H9 (cell line): ENCODE results near the gene STARD4. TPM values are rescaled to one million over a fixed set of nuclear protein-coding genes. Genes with fewer than 3 reads are reported as not detected.

Experiments
- DNase-seq: peaks from one replicate; pipeline ENCODE4 v3.0.0-alpha.2; 2017
- H2AFZ ChIP-seq: one replicate; pipeline ENCODE4 v1.6.1; 2013; ENCODE audit warnings: mild to moderate bottlenecking, low read length, control low read depth, moderate library complexity
- H2AK5ac ChIP-seq: 2 replicates; pipeline ENCODE4 v1.6.1; 2013; ENCODE audit warnings: low read length, control low read depth, mixed read lengths; ENCODE audit not compliant: insufficient read length
- H2BK120ac ChIP-seq: one replicate; pipeline ENCODE4 v1.6.1; 2013; ENCODE audit warnings: low read depth, mild to moderate bottlenecking, low read length, control low read depth, inconsistent platforms; ENCODE audit not compliant: poor library complexity, severe bottlenecking
- H2BK12ac ChIP-seq: 2 replicates; pipeline ENCODE4 v1.6.1; 2013; ENCODE audit warnings: low read length, control low read depth, mixed read lengths, low read depth; ENCODE audit not compliant: insufficient read length
- H2BK15ac ChIP-seq: 2 replicates; pipeline ENCODE4 v1.6.1; 2013; ENCODE audit warnings: low read depth, low read length, control low read depth
- H2BK20ac ChIP-seq: one replicate; pipeline ENCODE4 v1.6.1; 2013; ENCODE audit warnings: low read depth, mild to moderate bottlenecking, low read length, control low read depth, inconsistent platforms; ENCODE audit not compliant: poor library complexity, severe bottlenecking
- H2BK5ac ChIP-seq: 2 replicates; pipeline ENCODE4 v1.6.1; 2013; ENCODE audit warnings: low read length, control low read depth, mixed read lengths; ENCODE audit not compliant: insufficient read length
- H3K14ac ChIP-seq: 2 replicates; pipeline ENCODE4 v1.6.1; 2013; ENCODE audit warnings: low read length, control low read depth; ENCODE audit not compliant: insufficient read depth
- H3K18ac ChIP-seq: 2 replicates; pipeline ENCODE4 v1.6.1; 2013; ENCODE audit warnings: low read depth, mild to moderate bottlenecking, mixed read lengths, low read length, control low read depth; ENCODE audit not compliant: insufficient read length
- H3K23ac ChIP-seq: 2 replicates; pipeline ENCODE4 v1.6.1; 2013; ENCODE audit warnings: low read length, control low read depth, mixed read lengths, low read depth; ENCODE audit not compliant: insufficient read length
- H3K23me2 ChIP-seq: 2 replicates; pipeline ENCODE4 v1.6.1; 2013; ENCODE audit warnings: low read depth, mild to moderate bottlenecking, mixed read lengths, low read length, control low read depth; ENCODE audit not compliant: insufficient read length, poor library complexity, severe bottlenecking
- H3K27ac ChIP-seq: 2 replicates; pipeline ENCODE4 v1.5.1; 2013; ENCODE audit warnings: low read length, control low read depth, mixed read lengths, low read depth; ENCODE audit not compliant: insufficient read length
- H3K27me3 ChIP-seq: 2 replicates; pipeline ENCODE4 v1.6.1; 2013; ENCODE audit warnings: low read length, control low read depth, inconsistent platforms; ENCODE audit not compliant: insufficient read depth
- H3K4ac ChIP-seq: 2 replicates; pipeline ENCODE4 v1.6.1; 2013; ENCODE audit warnings: low read depth, mild to moderate bottlenecking, control low read depth, inconsistent platforms, low read length, moderate library complexity
- H3K4me1 ChIP-seq: 2 replicates; pipeline ENCODE4 v1.6.1; 2013; ENCODE audit warnings: low read length, control low read depth, inconsistent platforms; ENCODE audit not compliant: insufficient read depth
- H3K4me2 ChIP-seq: 2 replicates; pipeline ENCODE4 v1.6.1; 2013; ENCODE audit warnings: low read length, control low read depth, mixed read lengths; ENCODE audit not compliant: insufficient read length, insufficient read depth
- H3K56ac ChIP-seq: 2 replicates; pipeline ENCODE4 v1.6.1; 2013; ENCODE audit warnings: low read depth, mild to moderate bottlenecking, mixed read lengths, low read length, control low read depth; ENCODE audit not compliant: insufficient read length
- H3K79me1 ChIP-seq: 2 replicates; pipeline ENCODE4 v1.6.1; 2013; ENCODE audit warnings: low read depth, mild to moderate bottlenecking, moderate library complexity, low read length, control low read depth, inconsistent platforms; ENCODE audit not compliant: insufficient read depth, poor library complexity, severe bottlenecking
- H3K79me2 ChIP-seq: 2 replicates; pipeline ENCODE4 v1.6.1; 2013; ENCODE audit warnings: low read length, control low read depth, inconsistent platforms; ENCODE audit not compliant: insufficient read depth
- H3K9ac ChIP-seq: 2 replicates; pipeline ENCODE4 v1.6.1; 2013; ENCODE audit warnings: low read length, control low read depth, mixed read lengths; ENCODE audit not compliant: insufficient read length; ENCODE audit errors: extremely low read depth
- H3K9me3 ChIP-seq: one replicate; pipeline ENCODE4 v1.6.1; 2013; ENCODE audit warnings: low read depth, low read length, inconsistent platforms; ENCODE audit not compliant: control insufficient read depth
- H3T11ph ChIP-seq: one replicate; pipeline ENCODE4 v1.6.1; 2013; ENCODE audit warnings: mild to moderate bottlenecking, low read length, control low read depth, inconsistent platforms
- H4K20me1 ChIP-seq: one replicate; pipeline ENCODE4 v1.6.1; 2013; ENCODE audit not compliant: control insufficient read depth, insufficient read length, insufficient read depth
- H4K5ac ChIP-seq: 2 replicates; pipeline ENCODE4 v1.6.1; 2013; ENCODE audit warnings: low read depth, mild to moderate bottlenecking, mixed read lengths, low read length, control low read depth; ENCODE audit not compliant: insufficient read length
- H4K8ac ChIP-seq: replicated peaks from 2 replicates; pipeline ENCODE4 v1.6.1; 2013; ENCODE audit warnings: low read length, control low read depth, mixed read lengths, low read depth; ENCODE audit not compliant: insufficient read length
- H4K91ac ChIP-seq: 2 replicates; pipeline ENCODE4 v1.6.1; 2013; ENCODE audit warnings: low read depth, mild to moderate bottlenecking, moderate library complexity, mixed read lengths, low read length, control low read depth; ENCODE audit not compliant: insufficient read length
- H3K27ac Mint-ChIP-seq, 3 experiments: 2 replicates in 2 of 3; 3 replicates in 1 of 3; pipeline ENCODE4 v1.8.0; 2020 to 2021; ENCODE audit warnings: mixed read lengths in 3 of 3, mild to moderate bottlenecking in 1 of 3, moderate library complexity in 1 of 3
- H3K27me3 Mint-ChIP-seq: 2 replicates; pipeline ENCODE4 v1.8.0; 2021; ENCODE audit warnings: low read depth, mild to moderate bottlenecking, moderate library complexity, mixed read lengths
- H3K36me3 Mint-ChIP-seq, 3 experiments: 2 replicates in 2 of 3; 3 replicates in 1 of 3; pipeline ENCODE4 v1.8.0; 2020 to 2021; ENCODE audit warnings: low read depth in 3 of 3, mixed read lengths in 3 of 3; ENCODE audit not compliant: insufficient read depth in 1 of 3
- H3K4me1 Mint-ChIP-seq, 2 experiments: 2 replicates each; pipeline ENCODE4 v1.8.0; 2020; ENCODE audit warnings: mixed read lengths in 2 of 2
- H3K4me3 Mint-ChIP-seq, 2 experiments: 2 replicates in 1 of 2; 3 replicates in 1 of 2; pipeline ENCODE4 v1.8.0; 2020 to 2021; ENCODE audit warnings: mild to moderate bottlenecking in 2 of 2, mixed read lengths in 2 of 2, moderate library complexity in 1 of 2
- H3K9me3 Mint-ChIP-seq, 2 experiments: 2 replicates in 1 of 2; 3 replicates in 1 of 2; pipeline ENCODE4 v1.8.0; 2020; ENCODE audit warnings: mild to moderate bottlenecking in 2 of 2, mixed read lengths in 2 of 2, moderate library complexity in 1 of 2
- WGBS: extraction: QIAGEN DNeasy Blood & Tissue Kit; methylation state at CpG from one replicate; pipeline ENCODE4 v1.1.7; 2013; ENCODE audit warnings: missing lambda C conversion rate, low lambda C conversion rate, mixed read lengths; ENCODE audit not compliant: insufficient read length; ENCODE audit errors: extremely low coverage; 5-methylcytosine and 5-hydroxymethylcytosine counted together
- total RNA-seq: library from RNA; stranded (reverse); gene quantifications from 2 replicates; pipeline ENCODE4 v1.2.1, GENCODE V29; 2021
- TF ChIP-seq, protein P1 (sequence below): fragments of 200-600 bp; sonication (generic); conservative IDR thresholded peaks from 3 replicates; pipeline ENCODE4 v1.8.0; 2021; ENCODE audit warnings: antibody characterized with exemption, mild to moderate bottlenecking

STARD4 gene
- total RNA-seq, 1 experiment from 2014 or later = 28.7 TPM

DNA sequence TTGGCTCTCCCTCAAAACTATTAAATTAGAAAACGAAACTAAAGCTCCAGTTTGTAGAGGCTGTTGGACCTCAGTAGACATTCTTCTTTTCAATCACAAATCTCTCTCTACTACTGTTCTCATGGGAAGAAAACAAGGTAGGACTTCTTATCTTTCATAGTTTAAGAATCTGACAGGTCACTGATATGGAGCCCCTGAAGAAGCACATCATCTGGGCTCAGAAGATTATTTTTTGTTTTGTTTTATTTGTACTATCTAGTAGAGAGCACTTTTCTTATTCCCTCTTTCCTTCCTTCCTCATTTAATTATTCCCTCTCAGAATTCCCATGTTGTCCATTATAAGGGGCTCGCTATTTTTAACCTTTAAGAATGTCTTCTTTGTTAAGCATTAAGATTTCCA lies 26.3 kb downstream of the STARD4 start:
- no peak overlapping the region for H3K14ac ChIP-seq
- no peak overlapping the region for H3K9ac ChIP-seq
- H3K79me2 ChIP-seq = no peaks in the 10 kb centered on the region
- H3K23me2 ChIP-seq = no peaks in the 10 kb centered on the region
- Mint-ChIP-seq H3K4me1 (peaks cover 6 to 7% of the 10 kb centered on the region in 2 experiments), H3K4me3 (no peak overlapping the region), H3K9me3 (no peaks in the 10 kb centered on the region), H3K27me3 (no peaks in the 10 kb centered on the region), H3K36me3 (no peaks in the 10 kb centered on the region), H3K27ac (peak overlapping the region in 1 of 3 experiments; percentile 7; a peak in 2 of 7 replicates)
- no peak overlapping the region for H4K91ac ChIP-seq
- no peak overlapping the region for H3K56ac ChIP-seq
- H2BK5ac ChIP-seq = no peak overlapping the region
- no peaks in the 10 kb centered on the region for H3K27me3 ChIP-seq
- H2BK15ac ChIP-seq = no peak overlapping the region
- no peak for DNase-seq
- no peaks in the 10 kb centered on the region; the same call in 1 of the 2 replicates for H3K4me1 ChIP-seq
- no peak overlapping the region for H2AK5ac ChIP-seq
- H4K8ac ChIP-seq = no peak overlapping the region
- no peak overlapping the region for H4K5ac ChIP-seq
- no peaks in the 10 kb centered on the region for H3K9me3 ChIP-seq
- H3K4me2 ChIP-seq = no peak overlapping the region
- no peaks in the 10 kb centered on the region for H3K79me1 ChIP-seq
- H2BK20ac ChIP-seq = no peak overlapping the region
- no peak overlapping the region for H3T11ph ChIP-seq
- no peak overlapping the region for H3K27ac ChIP-seq
- no peak overlapping the region for H3K4ac ChIP-seq
- no peak overlapping the region for H3K23ac ChIP-seq
- H2AFZ ChIP-seq = no peak overlapping the region
- H4K20me1 ChIP-seq = no peaks in the 10 kb centered on the region
- TF ChIP-seq, protein P1, sequence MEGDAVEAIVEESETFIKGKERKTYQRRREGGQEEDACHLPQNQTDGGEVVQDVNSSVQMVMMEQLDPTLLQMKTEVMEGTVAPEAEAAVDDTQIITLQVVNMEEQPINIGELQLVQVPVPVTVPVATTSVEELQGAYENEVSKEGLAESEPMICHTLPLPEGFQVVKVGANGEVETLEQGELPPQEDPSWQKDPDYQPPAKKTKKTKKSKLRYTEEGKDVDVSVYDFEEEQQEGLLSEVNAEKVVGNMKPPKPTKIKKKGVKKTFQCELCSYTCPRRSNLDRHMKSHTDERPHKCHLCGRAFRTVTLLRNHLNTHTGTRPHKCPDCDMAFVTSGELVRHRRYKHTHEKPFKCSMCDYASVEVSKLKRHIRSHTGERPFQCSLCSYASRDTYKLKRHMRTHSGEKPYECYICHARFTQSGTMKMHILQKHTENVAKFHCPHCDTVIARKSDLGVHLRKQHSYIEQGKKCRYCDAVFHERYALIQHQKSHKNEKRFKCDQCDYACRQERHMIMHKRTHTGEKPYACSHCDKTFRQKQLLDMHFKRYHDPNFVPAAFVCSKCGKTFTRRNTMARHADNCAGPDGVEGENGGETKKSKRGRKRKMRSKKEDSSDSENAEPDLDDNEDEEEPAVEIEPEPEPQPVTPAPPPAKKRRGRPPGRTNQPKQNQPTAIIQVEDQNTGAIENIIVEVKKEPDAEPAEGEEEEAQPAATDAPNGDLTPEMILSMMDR = no peak
- WGBS = no CpG with 5 or more reads among the region's 2 CpGs
- no peak overlapping the region for H2BK120ac ChIP-seq
- no peak overlapping the region for H3K18ac ChIP-seq
- H2BK12ac ChIP-seq = no peak overlapping the region
